ENCODE data around the gene NXPH1. TPM values are rescaled to one million over a fixed set of nuclear protein-coding genes. Genes with fewer than 3 reads are reported as not detected.
A peak's percentile ranks its signal among the peaks of the same experiment; 100 is the strongest.

NXPH1 gene
- total RNA-seq, 1 experiment from 2014 or later, result 0.59 TPM

GRCh38 chr7:8785081-8785480 is 351.7 kb downstream of the NXPH1 start:
- DNase-seq (ENCODE audit: low spot score) (no peak), ATAC-seq (peak; percentile 78)
- H3K4me1 Mint-ChIP-seq, result peaks cover 9% of the 10 kb centered on the region
- H3K27me3 Mint-ChIP-seq (ENCODE audit: low read depth), result no peaks in the 10 kb centered on the region
- no peaks in the 10 kb centered on the region for H3K9me3 Mint-ChIP-seq
- no peak overlapping the region for H3K4me3 Mint-ChIP-seq
- TF ChIP-seq, protein P1, sequence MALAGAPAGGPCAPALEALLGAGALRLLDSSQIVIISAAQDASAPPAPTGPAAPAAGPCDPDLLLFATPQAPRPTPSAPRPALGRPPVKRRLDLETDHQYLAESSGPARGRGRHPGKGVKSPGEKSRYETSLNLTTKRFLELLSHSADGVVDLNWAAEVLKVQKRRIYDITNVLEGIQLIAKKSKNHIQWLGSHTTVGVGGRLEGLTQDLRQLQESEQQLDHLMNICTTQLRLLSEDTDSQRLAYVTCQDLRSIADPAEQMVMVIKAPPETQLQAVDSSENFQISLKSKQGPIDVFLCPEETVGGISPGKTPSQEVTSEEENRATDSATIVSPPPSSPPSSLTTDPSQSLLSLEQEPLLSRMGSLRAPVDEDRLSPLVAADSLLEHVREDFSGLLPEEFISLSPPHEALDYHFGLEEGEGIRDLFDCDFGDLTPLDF (CRISPR knock-in tag; IDR thresholded peaks at IDR 0.05), result no peak
- TF ChIP-seq ZNF512 (CRISPR knock-in tag; IDR thresholded peaks at IDR 0.05; ENCODE audit: borderline replicate concordance) (no peak), ARID4B (CRISPR knock-in tag; IDR thresholded peaks at IDR 0.05; ENCODE audit: borderline replicate concordance) (no peak), JAZF1 (CRISPR knock-in tag; IDR thresholded peaks at IDR 0.05) (no peak), IRF2 (CRISPR knock-in tag; IDR thresholded peaks at IDR 0.05; ENCODE audit: borderline replicate concordance, low read depth) (no peak), TEAD4 (CRISPR knock-in tag; IDR thresholded peaks at IDR 0.05) (no peak), CBFB (CRISPR knock-in tag; IDR thresholded peaks at IDR 0.05; ENCODE audit: low read depth) (no peak), NR3C1 (CRISPR knock-in tag; conservative IDR thresholded peaks at IDR 0.05; ENCODE audit: low read depth) (no peak), USF1 (CRISPR knock-in tag; IDR thresholded peaks at IDR 0.05) (no peak), ZNF317 (CRISPR knock-in tag; IDR thresholded peaks at IDR 0.05; ENCODE audit: borderline replicate concordance, low read depth) (no peak), ZNF423 (CRISPR knock-in tag; IDR thresholded peaks at IDR 0.05) (no peak), MXD4 (CRISPR knock-in tag; IDR thresholded peaks at IDR 0.05; ENCODE audit: borderline replicate concordance) (no peak), NR2C2 (CRISPR knock-in tag; IDR thresholded peaks at IDR 0.05) (no peak), NFE2L1 (CRISPR knock-in tag; IDR thresholded peaks at IDR 0.05) (no peak), ZNF121 (CRISPR knock-in tag; IDR thresholded peaks at IDR 0.05) (no peak), CREM (CRISPR knock-in tag; IDR thresholded peaks at IDR 0.05) (no peak)
- TF ChIP-seq, protein P2, sequence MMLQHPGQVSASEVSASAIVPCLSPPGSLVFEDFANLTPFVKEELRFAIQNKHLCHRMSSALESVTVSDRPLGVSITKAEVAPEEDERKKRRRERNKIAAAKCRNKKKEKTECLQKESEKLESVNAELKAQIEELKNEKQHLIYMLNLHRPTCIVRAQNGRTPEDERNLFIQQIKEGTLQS (CRISPR knock-in tag; conservative IDR thresholded peaks at IDR 0.05), result no peak
- TF ChIP-seq, protein P3, sequence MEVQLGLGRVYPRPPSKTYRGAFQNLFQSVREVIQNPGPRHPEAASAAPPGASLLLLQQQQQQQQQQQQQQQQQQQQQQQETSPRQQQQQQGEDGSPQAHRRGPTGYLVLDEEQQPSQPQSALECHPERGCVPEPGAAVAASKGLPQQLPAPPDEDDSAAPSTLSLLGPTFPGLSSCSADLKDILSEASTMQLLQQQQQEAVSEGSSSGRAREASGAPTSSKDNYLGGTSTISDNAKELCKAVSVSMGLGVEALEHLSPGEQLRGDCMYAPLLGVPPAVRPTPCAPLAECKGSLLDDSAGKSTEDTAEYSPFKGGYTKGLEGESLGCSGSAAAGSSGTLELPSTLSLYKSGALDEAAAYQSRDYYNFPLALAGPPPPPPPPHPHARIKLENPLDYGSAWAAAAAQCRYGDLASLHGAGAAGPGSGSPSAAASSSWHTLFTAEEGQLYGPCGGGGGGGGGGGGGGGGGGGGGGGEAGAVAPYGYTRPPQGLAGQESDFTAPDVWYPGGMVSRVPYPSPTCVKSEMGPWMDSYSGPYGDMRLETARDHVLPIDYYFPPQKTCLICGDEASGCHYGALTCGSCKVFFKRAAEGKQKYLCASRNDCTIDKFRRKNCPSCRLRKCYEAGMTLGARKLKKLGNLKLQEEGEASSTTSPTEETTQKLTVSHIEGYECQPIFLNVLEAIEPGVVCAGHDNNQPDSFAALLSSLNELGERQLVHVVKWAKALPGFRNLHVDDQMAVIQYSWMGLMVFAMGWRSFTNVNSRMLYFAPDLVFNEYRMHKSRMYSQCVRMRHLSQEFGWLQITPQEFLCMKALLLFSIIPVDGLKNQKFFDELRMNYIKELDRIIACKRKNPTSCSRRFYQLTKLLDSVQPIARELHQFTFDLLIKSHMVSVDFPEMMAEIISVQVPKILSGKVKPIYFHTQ (CRISPR knock-in tag; IDR thresholded peaks at IDR 0.05), result no peak
- TF ChIP-seq, protein P4, sequence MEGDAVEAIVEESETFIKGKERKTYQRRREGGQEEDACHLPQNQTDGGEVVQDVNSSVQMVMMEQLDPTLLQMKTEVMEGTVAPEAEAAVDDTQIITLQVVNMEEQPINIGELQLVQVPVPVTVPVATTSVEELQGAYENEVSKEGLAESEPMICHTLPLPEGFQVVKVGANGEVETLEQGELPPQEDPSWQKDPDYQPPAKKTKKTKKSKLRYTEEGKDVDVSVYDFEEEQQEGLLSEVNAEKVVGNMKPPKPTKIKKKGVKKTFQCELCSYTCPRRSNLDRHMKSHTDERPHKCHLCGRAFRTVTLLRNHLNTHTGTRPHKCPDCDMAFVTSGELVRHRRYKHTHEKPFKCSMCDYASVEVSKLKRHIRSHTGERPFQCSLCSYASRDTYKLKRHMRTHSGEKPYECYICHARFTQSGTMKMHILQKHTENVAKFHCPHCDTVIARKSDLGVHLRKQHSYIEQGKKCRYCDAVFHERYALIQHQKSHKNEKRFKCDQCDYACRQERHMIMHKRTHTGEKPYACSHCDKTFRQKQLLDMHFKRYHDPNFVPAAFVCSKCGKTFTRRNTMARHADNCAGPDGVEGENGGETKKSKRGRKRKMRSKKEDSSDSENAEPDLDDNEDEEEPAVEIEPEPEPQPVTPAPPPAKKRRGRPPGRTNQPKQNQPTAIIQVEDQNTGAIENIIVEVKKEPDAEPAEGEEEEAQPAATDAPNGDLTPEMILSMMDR (IDR thresholded peaks at IDR 0.05), result no peak
- TF ChIP-seq, protein P5, sequence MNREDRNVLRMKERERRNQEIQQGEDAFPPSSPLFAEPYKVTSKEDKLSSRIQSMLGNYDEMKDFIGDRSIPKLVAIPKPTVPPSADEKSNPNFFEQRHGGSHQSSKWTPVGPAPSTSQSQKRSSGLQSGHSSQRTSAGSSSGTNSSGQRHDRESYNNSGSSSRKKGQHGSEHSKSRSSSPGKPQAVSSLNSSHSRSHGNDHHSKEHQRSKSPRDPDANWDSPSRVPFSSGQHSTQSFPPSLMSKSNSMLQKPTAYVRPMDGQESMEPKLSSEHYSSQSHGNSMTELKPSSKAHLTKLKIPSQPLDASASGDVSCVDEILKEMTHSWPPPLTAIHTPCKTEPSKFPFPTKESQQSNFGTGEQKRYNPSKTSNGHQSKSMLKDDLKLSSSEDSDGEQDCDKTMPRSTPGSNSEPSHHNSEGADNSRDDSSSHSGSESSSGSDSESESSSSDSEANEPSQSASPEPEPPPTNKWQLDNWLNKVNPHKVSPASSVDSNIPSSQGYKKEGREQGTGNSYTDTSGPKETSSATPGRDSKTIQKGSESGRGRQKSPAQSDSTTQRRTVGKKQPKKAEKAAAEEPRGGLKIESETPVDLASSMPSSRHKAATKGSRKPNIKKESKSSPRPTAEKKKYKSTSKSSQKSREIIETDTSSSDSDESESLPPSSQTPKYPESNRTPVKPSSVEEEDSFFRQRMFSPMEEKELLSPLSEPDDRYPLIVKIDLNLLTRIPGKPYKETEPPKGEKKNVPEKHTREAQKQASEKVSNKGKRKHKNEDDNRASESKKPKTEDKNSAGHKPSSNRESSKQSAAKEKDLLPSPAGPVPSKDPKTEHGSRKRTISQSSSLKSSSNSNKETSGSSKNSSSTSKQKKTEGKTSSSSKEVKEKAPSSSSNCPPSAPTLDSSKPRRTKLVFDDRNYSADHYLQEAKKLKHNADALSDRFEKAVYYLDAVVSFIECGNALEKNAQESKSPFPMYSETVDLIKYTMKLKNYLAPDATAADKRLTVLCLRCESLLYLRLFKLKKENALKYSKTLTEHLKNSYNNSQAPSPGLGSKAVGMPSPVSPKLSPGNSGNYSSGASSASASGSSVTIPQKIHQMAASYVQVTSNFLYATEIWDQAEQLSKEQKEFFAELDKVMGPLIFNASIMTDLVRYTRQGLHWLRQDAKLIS (CRISPR knock-in tag; IDR thresholded peaks at IDR 0.05; ENCODE audit: borderline replicate concordance), result no peak
- CTCF ChIA-PET, result no interaction called here
- no peak overlapping the region for H3K27ac Mint-ChIP-seq
- H3K36me3 Mint-ChIP-seq, result no peaks in the 10 kb centered on the region
- POLR2A ChIA-PET, result no interaction called here

All from WTC11 (cell line).